GM23338 (cell line): ENCODE measurements around the gene SLC25A20.

Experiments used
- CTCF ChIP-seq, 2 experiments: fragments of 200-600 bp in 1 of 2; sonication (generic) in 1 of 2; conservative IDR thresholded peaks; 2 replicates each; pipeline versions ENCODE4 v1.5.1 to v1.6.1; 2016 to 2017; ENCODE audit warnings: antibody characterized with exemption in 2 of 2, low read depth in 2 of 2, mild to moderate bottlenecking in 2 of 2, moderate library complexity in 1 of 2
- EZH2 ChIP-seq: fragments of 200-600 bp; sonication (generic); IDR thresholded peaks from one replicate; pipeline ENCODE4 v1.8.0; 2017; ENCODE audit warnings: antibody characterized with exemption, mild to moderate bottlenecking, low read depth; ENCODE audit not compliant: unreplicated experiment
- EZH2phosphoT487 ChIP-seq: fragments of 200-600 bp; sonication (generic); IDR thresholded peaks from one replicate; pipeline ENCODE4 v1.8.1; 2018; ENCODE audit warnings: antibody characterized with exemption; ENCODE audit not compliant: unreplicated experiment
- JUNB ChIP-seq: IDR thresholded peaks from one replicate; pipeline ENCODE4 v1.6.1; 2016; ENCODE audit warnings: antibody characterized with exemption; ENCODE audit not compliant: unreplicated experiment
- POLR2AphosphoS5 ChIP-seq: IDR thresholded peaks from 2 replicates; pipeline ENCODE4 v1.6.1; 2016; ENCODE audit warnings: antibody characterized with exemption, low read depth
- STAT1 ChIP-seq: IDR thresholded peaks from one replicate; pipeline ENCODE4 v1.6.1; 2016; ENCODE audit warnings: antibody characterized with exemption; ENCODE audit not compliant: unreplicated experiment
- ZNF331 ChIP-seq: fragments of 250-450 bp; sonication (Bioruptor Pico); IDR thresholded peaks from 2 replicates; pipeline ENCODE4 v1.5.0; 2020; ENCODE audit warnings: low read depth, mild to moderate bottlenecking, moderate library complexity
- TF ChIP-seq, protein P1 (sequence below): IDR thresholded peaks from one replicate; pipeline ENCODE4 v1.6.1; 2018; ENCODE audit warnings: antibody characterized with exemption; ENCODE audit not compliant: unreplicated experiment

DNA sequence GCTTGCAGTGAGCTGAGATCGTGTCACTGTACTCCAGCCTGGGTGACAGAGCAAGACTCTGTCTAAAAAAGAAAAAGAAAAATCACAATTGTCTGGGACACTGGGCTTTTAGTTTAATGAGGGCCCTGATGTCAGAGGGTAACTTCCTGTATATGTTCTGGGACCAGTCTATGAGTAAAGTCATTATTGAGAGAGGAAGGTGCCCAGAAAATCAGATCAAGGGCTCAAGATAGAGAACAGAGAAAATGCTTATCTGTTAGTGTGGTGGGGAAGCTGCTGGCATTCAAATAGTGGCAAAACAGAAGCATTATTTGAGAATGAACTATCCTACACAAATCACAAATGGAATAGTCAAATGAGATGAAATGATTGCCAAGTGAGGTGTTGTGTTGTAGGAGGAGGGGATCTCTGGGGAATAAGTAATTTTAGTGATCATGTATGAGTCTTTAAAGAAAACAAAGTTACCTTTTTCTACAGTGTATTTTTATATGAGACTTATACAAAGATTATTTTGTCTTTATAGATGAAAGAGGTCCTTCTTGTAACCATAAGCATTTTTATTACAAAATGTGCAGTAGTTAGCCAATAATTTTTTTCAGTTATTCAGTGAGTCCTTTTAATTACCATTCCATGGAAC, 33.4 kb upstream of the SLC25A20 start:
- TF ChIP-seq CTCF (conservative IDR thresholded peaks at IDR 0.05; ENCODE audit: low read depth in 2 of 2) (no peak), EZH2 (no peak), POLR2AphosphoS5 (no peak), EZH2phosphoT487 (no peak), STAT1 (no peak), ZNF331 (CRISPR knock-in tag) (no peak), JUNB (no peak)
- TF ChIP-seq, protein P1, sequence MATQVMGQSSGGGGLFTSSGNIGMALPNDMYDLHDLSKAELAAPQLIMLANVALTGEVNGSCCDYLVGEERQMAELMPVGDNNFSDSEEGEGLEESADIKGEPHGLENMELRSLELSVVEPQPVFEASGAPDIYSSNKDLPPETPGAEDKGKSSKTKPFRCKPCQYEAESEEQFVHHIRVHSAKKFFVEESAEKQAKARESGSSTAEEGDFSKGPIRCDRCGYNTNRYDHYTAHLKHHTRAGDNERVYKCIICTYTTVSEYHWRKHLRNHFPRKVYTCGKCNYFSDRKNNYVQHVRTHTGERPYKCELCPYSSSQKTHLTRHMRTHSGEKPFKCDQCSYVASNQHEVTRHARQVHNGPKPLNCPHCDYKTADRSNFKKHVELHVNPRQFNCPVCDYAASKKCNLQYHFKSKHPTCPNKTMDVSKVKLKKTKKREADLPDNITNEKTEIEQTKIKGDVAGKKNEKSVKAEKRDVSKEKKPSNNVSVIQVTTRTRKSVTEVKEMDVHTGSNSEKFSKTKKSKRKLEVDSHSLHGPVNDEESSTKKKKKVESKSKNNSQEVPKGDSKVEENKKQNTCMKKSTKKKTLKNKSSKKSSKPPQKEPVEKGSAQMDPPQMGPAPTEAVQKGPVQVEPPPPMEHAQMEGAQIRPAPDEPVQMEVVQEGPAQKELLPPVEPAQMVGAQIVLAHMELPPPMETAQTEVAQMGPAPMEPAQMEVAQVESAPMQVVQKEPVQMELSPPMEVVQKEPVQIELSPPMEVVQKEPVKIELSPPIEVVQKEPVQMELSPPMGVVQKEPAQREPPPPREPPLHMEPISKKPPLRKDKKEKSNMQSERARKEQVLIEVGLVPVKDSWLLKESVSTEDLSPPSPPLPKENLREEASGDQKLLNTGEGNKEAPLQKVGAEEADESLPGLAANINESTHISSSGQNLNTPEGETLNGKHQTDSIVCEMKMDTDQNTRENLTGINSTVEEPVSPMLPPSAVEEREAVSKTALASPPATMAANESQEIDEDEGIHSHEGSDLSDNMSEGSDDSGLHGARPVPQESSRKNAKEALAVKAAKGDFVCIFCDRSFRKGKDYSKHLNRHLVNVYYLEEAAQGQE, result no peak
